ENCODE results near the gene BHLHE40. TPM values are rescaled to one million over a fixed set of nuclear protein-coding genes. Genes with fewer than 3 reads are reported as not detected.

Gene BHLHE40
- total RNA-seq (2022; extraction: Qiagen RNA extraction) = 57.7 to 71.9 TPM (median 68.0 TPM) in 5 replicates

GRCh38 chr3:4979428-4980228 lies at the start of gene BHLHE40:
TSS of gene BHLHE40 (plus strand) at chr3:4979437. CDS start at chr3:4979719, 282 bp downstream.

Other genes with a start within 250 kb of the BHLHE40 start
- 62.3 to 68.3 TPM (median 65.5 TPM) in 5 replicates for gene ARL8B, start 142.9 kb downstream of the BHLHE40 start, total RNA-seq (2022; extraction: Qiagen RNA extraction)
- gene EDEM1, start 208.3 kb downstream of the BHLHE40 start, total RNA-seq (2022; extraction: Qiagen RNA extraction) = 14.7 to 22.3 TPM (median 18.2 TPM) in 5 replicates

Data from A549 treated with Hydrocortisone at 1 μM for 4 hours (cell line).